ENCODE data around the gene CAMK2D. TPM values are rescaled to one million over a fixed set of nuclear protein-coding genes. Genes with fewer than 3 reads are reported as not detected.
"Not testable (repeated sequence)": the region's sequence is repeated elsewhere in the genome, so short reads cannot be mapped to it uniquely, and the experiment has no call there.

Gene CAMK2D
- total RNA-seq, 1 experiment from 2014 or later: 24.4 TPM

DNA sequence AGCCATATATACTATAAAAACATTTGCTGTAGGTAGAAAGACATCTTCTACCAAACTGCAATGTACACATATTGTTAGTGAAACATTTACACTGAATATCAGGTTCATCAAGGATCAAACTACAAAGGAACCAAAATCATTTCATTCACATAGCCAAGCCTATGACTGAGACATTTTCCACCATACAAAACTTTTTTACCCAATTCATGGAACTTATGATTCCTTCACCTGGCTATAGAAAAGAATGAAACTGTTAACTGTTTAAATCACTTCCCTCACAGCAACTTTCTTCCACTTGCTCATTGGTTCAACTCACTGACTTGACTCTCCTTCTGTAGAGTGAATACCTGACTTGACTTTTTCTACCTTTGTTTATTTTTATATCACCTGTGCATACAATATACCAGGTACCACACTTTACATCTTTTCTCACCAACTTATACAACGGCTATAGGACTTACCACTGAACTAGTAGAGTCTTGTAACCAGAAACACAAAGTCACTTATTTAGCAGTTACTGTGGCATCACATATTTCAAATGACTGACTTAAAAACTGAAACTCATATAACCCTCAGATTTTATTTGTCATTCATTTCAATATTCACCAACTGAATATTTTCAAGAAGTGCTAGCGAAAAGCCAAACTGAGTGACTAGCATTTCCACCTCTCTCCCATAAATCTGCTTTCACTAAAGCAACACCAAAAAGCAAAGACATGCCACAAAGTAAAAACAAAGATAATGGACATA is 30.9 kb downstream of the CAMK2D start:
- no peak for DNase-seq (ENCODE audit: low read depth)

DNA sequence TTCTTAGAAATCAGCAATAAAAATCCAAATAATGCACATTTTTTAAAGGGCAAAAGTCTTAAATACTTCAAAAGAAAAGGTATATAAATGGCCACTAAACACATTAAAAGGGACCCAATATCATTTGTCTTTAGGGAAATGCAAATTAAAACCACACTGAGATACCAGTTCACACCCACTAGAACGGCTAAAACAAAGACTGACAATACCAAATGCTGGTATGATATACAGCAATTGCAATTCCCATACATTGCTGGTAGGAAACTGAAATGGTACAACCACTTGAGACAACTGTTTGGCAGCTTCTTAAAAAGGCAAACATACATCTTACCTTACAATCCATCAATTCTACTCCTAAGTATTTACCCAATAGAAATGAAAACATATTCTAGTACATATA is 33.7 kb downstream of the CAMK2D start:
- no peak for DNase-seq (ENCODE audit: low read depth)

DNA sequence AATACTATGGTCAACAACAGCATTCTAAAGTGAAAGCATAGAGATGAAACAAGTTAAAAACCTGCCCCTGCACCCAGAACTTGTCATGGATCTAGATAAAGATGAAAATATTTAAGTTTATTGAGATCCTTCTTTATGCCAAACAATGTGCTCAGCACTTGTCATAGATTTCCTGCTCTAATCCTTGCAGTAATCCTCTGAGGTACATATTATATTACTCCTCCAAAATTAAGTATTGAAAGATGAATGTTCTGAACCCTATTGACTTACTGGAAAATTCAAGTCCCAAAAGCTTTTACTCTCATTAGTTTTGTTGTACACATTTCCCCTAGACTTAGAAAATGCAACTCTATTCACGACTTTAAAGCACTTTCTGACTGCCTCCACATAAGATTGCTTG is 35.6 kb downstream of the CAMK2D start:
- no peak for DNase-seq (ENCODE audit: low read depth)

DNA sequence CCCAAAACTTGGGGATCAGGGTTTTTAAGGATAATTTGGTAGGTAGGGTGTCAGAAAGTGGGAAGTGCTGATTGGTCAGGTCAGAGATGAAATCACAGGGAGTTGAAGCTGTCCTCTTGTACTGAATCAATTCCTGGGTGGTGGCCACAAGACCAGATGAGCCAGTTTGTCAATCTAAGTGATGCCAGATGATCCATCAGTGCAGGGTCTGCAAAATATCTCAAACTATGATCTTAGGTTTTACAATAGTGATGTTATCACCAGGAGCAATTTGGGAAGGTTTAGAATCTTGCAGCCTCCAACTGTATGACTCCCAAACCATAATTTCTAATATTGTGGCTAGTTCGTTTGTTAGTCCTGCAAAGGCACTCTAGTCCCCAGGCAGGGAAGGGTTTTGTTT is 43.3 kb downstream of the CAMK2D start:
- DNase-seq (ENCODE audit: low read depth): no peak

DNA sequence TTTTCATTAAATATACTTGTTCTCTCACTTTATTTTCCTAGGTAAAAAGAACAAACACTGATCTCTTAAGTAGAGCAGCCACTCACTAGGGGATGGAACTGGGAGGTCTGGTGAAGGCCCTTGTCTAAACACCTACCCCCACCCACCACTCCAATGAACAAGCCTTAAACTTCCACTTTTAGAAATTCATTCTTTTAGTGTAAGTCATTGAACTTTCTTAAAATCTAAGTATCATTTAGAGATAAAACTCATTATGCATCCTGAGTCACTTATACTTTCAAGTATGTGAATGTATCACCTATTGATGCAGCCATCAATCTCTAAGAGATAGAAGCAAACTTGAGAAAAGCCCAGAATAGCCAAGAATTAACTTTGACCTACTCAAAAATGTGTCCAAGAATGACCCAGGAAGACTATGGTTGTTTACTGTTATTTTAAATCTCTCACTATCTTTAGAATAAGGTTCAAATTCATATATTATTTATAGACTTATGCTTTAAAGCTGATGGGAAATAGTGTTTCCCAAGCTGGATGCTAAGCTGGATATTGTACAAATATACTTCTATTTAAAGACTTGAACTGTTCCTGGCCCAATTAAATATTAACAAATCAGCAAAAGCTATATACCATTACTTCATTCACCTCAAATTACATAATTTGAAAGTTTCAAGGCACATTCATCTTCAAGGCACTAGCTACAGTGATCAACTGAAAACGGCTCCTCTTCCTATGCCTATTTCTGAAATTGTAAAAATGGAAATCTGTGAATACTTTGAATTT is 49.5 kb downstream of the CAMK2D start:
- no peak for DNase-seq (ENCODE audit: low read depth)

DNA sequence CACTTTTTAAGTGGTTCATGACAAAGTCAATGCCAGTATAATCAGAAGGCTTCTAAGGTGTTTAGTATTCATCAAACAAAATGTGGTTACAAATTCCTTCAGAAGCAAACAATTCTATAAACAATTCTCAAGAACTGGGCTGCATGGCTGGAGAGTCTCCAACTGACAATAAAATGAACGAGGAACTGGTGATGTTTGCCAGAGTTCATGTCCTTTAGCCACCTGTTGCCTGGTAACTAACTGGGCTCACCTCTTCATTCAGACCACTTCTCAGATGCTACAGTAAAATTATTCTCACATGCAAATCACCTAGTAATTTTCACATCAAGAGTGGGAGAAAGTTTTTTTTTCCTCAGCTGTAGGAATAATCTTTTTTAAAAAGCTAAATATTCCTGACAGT is 53.3 kb downstream of the CAMK2D start:
- peak; percentile 89 for DNase-seq (ENCODE audit: low read depth)

DNA sequence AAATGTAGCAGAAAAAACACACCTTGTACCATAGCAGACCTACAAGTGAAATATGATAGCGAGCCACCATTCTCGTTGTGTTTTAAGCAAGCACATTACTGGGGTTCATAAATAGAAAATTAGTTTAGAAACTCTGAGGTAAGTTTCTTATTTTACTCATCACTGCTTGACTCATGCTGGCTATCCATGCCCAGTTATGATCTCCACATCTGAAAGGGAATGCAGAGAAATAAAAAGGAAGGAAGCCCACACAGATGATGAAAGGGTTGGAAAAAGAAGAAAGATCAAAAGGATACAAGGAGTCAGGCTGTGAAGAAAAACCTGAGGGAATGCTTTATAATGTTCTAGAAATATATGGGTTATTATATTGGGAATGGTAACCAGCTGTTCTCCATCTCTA is 54.5 kb downstream of the CAMK2D start:
- DNase-seq (ENCODE audit: low read depth): peak; percentile 28

DNA sequence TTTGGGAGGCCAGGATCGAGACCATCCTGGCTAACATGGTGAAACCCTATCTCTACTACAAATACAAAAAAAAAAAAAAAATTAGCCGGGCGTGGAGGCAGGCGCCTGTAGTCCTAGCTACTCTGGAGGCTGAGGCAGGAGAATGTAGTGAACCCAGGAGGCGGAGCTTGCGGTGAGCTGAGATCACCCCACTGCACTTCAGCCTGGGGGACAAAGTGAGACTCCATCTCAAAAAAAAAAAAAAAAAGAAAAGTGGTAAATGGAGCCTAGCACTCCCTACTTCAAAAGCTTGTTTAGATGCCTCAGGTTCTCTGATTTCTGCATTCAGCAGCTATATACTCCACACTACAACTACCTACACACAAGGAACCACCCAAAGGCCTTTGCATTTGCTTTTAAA is 56.4 kb downstream of the CAMK2D start:
- not testable (repeated sequence) for DNase-seq (ENCODE audit: low read depth)

DNA sequence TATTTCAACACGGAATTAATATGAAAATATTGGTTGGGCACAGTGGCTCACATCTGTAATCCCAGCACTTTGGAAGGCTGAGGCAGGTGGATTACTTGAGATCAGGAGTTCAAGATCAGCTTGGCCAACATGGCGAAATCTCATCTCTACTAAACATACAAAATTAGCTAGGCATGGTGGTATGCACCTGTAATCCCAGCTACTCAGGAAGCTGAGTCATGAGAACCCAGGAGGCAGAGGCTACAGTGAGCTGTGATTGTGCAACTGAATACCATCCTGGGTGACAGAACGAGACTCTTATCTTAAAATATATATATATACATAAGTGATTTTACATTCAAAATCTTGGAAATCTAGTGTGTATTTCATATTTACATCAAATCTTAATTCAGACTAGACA is 58.9 kb downstream of the CAMK2D start:
- DNase-seq (ENCODE audit: low read depth): peak; percentile 66

DNA sequence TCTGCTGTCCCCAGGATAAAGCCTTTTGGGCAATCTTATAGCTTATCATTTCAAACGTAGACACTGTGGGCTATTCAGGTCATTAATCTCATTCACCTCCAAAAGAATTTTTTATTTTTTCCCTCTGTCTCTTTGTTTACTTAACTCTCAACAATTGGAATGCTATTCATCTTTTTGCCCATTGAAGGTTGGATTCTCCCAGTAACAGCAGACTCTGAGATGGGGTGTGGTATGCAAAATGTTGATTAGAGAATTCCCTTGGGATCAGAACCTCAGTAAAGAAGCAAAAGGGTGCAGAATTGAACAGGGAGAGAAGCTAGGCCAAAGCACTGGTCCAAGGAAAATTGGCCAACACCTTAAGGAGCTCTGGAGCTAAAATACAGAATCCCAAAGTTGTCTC is 60.4 kb downstream of the CAMK2D start:
- no peak for DNase-seq (ENCODE audit: low read depth)

DNA sequence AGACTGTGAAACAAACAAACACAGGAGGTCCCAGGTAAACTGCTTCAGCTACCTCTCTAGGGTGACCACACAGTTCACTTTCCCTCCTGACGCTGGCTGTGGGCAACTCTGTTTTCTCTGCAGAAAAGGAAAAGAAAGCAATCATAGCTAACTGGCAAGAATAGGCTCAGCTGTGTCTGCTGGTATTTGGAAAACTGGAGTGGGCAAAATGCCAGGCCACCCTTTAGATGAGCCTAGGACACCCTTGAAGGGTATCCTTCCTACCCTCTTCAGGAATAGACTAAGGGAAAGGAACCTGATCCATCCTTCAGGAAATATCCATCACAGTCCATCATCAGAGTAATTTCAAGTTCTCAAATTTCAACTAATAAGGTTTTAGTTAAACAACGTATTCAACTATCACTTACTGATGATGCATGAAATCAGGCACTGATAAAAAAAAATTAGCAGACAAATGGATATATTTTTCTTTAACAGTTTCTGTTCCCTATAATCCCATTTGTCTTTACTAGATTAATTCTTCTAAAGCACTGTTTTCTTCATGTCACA is 60.9 kb downstream of the CAMK2D start:
- DNase-seq (ENCODE audit: low read depth): no peak

DNA sequence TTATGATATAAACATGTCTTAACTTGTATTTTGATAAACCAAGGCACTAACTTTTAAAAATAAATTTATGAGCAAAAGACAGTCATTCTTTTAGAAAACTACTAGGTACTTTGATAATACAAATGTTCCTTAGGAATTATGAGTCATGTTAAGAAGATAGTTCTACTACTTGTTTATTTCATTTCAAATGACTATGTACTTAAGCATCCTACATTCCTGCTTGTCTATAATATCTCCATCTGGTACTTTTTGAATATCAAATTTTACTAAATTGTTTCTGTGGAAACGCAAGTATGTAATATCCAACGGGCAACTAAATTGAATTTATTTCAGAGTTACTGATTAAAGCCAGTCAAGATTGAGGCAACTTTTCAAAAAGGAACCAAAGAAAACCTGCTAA is 61.8 kb downstream of the CAMK2D start:
- DNase-seq (ENCODE audit: low read depth): peak; percentile 18

DNA sequence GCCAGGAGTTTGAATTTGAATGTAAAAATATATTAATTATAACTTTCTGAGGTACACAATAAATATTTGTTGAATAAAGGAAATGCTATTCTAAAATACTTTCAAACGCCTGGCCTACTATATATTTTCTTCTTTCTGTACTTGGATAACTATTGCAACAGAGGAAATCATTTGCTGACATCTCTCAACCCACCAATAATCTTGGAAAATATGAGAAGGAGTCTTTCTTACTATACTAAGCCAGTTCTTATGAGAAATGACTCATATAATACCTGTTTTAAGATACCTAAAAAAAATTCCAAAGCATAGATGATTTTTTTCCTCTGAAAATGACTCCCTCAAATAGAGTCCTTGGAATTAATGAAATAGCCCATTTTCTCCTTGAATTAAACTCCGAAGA is 64.1 kb downstream of the CAMK2D start:
- DNase-seq (ENCODE audit: low read depth): no peak

DNA sequence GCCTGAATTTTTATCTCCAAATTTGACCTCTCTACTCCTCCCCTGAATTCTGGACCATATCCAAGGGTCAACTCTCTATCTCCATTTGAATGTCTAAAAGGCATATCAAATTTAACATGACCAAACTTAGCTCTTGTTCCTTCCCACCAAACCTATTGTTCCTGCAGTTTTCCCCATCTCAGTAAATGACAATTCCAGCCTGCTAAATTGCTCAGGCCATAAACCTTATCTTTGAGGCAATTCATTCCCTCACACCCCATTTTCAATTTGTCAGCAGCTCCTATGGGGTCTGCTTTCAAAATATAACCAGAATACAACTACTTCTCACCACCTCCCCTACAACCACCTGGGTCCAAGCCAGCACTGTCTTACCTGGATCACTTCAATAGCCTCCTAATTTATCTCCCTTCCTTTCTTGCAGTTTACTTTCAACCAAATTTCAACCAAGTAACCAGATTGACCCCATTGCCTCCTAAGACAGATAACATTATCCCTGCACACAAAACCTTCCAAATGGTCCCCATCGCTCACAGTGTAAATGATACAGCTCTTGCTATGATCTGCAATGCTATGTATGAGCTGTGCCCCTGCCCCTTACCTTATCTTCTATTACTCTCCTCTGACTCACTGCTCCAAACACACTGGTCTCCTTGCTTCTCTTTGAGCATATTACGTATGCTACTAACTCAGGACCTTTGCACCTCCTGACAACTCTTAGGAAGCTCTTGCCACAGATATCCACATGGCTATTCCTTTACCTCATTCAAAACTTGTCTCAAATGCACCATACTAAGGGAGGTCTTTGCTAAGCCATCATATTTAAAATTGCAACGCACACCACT is 66.0 kb downstream of the CAMK2D start:
- DNase-seq (ENCODE audit: low read depth): no peak

DNA sequence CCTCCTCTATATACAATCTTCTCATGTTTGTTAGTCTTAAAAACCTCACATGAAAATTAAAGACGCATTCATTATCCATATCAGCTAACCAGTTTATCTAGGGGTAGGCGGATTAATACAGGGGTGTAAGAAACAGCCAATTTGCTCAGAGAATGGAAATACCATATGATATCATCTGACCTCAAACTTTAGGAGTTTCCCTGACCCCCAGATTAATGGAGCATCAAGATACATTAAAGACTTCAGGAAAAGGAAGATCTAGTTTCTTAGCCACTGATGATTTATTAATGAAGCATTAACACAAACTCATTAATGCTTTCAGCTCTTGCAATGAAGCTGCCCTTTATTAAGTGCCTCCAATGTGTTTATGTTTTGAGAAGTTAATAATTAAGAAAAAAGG is 67.5 kb downstream of the CAMK2D start:
- DNase-seq (ENCODE audit: low read depth): no peak

DNA sequence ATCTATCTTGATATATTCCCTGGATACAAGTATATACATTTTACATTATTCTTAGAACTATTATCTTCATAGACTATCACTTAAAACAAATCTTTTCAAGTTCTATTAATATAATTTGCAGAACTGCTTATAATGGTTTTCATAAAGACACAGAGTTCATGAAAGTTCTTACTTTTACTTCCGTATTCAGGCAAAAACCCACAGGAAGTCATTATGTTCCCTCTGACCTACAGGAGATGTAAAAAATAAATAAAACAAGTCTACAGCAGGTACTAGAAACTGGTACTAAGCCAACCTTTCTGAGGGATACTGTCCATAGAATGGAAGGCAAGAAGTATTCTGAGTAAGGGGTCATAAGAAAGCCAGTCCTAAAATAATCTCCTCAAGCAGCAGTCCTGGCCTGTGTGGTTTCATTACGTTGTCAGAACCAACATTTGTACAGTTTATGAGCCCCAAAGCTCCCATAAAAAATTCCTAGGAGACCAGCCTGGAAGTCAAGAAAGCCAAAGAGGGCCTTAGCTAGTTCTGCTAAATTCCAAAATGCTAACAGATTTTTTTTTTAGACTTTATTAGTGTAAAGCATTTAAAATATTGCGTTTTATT is 68.6 kb downstream of the CAMK2D start:
- DNase-seq (ENCODE audit: low read depth): no peak

DNA sequence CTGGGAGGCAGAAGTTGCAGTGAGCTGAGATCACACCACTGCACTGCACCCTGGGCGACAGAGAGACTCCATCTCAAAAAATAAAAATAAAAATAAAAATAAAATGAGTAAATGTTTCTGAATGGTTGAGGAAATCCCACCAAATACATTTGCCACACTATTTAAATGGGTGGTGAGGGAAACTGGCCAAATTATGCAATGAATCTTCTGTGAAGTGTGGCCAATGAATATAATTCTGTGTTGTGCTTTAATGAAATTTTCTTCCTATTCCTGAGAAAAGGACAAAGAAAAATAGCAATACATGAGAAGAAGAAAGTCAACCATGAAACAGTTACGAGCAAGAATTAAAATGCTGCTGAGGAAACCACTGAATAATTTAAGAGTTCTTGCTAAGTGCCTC is 69.9 kb downstream of the CAMK2D start:
- DNase-seq (ENCODE audit: low read depth): no peak

DNA sequence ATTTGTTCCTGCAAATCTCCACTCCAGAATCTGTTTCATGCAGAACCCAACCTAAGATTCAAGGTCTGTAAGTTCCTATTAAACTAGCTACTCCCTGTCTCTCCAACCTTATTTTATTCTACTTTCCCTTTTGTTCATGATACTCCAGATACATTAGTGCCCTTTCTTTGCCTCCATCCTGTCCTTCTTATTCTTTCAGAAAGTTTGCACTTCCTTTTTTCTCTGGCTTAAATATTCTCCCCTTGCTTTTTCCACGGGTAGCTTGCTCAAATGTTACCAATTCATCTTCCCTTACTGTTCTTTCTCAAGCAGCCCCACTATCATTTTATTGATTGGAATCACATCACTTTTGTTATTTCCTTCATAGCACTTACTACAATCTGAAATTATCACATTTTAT is 72.1 kb downstream of the CAMK2D start:
- DNase-seq (ENCODE audit: low read depth): no peak

DNA sequence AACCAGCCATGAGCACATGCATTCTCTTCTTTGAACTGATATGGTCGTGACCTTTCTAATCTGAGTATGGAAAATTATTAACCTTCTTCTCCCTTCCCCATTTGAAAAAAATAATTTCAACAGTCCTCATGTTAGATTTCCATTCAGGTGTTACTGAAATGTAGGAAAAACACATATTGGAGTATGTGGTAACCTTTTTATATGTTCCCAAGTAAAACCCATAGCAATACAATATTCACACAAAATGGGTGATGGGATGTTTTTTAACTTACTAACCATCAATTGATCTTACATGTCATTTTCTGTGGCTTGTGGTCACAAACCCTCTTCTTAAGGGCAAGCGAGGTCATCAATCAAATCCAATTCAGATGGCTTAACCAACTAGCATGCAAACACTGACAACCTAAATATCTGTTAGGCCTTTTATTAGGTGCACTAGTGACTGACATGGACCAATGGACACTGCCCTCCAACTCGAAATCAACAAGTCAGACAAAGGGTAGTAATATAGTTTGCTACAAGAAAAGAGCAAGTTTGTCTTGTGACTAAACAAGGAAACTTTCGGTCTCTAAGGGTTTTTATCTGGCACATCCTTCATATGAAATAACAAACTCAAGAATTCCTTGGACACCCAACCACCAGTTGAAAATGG is 74.3 kb downstream of the CAMK2D start:
- DNase-seq (ENCODE audit: low read depth): peak; percentile 37

DNA sequence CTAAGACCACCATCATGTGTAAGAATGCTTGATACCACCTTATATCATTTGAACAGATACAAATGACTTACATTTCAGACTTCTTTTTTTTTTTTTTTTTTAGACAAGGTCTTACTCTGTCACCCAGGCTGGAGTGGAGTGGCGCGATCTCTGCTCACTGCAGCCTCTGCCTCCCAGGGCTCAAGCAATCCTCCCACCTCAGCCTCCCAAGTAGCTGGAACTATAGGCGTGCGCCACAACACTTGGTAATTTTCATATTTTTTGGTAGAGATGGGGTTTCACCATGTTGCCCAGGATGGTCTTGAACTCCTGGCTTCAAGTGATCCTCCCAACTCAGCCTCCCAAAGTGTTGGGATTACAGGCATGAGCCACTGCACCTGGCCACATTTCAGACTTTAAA is 76.4 kb downstream of the CAMK2D start:
- not testable (repeated sequence) for DNase-seq (ENCODE audit: low read depth)

DNA sequence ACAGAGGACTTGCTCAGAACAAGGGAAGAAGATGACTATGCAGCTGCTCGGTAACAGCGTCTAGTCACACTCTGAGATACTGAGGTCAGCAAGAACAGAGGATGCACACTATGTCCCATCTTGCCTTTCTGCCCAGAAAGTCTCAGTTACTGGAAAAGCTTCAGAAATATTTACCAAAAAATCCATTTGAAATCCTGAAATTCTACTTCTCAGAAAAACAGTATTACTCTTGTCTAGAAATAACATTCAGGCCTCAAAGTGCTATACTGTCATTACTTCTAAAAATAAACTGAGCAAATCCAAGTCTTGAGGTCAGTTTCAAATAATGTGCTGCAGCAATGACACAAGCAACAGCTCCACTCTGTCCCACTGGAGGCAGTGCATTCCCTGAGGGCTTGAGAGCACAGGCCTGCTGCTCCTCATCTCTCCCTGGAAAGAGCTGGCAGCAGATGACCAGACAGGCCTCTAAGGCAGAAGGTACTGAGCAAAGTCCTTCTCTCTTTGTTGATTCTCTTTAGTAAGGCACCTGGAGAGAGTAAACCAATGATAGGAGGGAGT is 76.9 kb downstream of the CAMK2D start:
- DNase-seq (ENCODE audit: low read depth): peak; percentile 67

All from M059J (cell line).